ENCODE measurements around the gene RINT1. TPM values are rescaled to one million over a fixed set of nuclear protein-coding genes. Genes with fewer than 3 reads are reported as not detected.
A peak's percentile ranks its signal among the peaks of the same experiment; 100 is the strongest.

The RINT1 gene
- total RNA-seq, 1 donor from 2014 or later: 28.1 TPM

GRCh38 chr7:105581066-105581811 is 49.2 kb downstream of the RINT1 start, which contains the start of gene EFCAB10:
EFCAB10 (minus strand) TSS chr7:105581493; CDS start chr7:105581463, 30 bp downstream.
- H3K27ac Mint-ChIP-seq (ENCODE audit: unreplicated experiment): peak within 1 kb of the TSS; percentile 91
- H3K4me1 Mint-ChIP-seq (ENCODE audit: low read depth, unreplicated experiment): no peaks in the 10 kb centered on the region
- Histone ChIP-seq H3K79me2 (ENCODE audit: insufficient read depth, low read length) (no peaks in the 10 kb centered on the region), H3K9me3 (ENCODE audit: insufficient read depth, low read depth, low read length) (no peaks in the 10 kb centered on the region), H3K27ac (ENCODE audit: low read depth, low read length) (no peak within 1 kb of the TSS), H4K20me1 (ENCODE audit: insufficient read depth, low read length) (no peaks in the 10 kb centered on the region), H3K36me3 (ENCODE audit: insufficient read depth, low read length) (no peaks in the 10 kb centered on the region), H3K9ac (ENCODE audit: low read length) (peak within 1 kb of the TSS; percentile 66), H3K4me1 (ENCODE audit: insufficient read depth, low read length) (no peaks in the 10 kb centered on the region), H3K4me3 (ENCODE audit: insufficient read depth, low read depth, low read length) (peak within 1 kb of the TSS; percentile 54), H3K27me3 (ENCODE audit: insufficient read depth, low read length) (no peaks in the 10 kb centered on the region), H2AFZ (ENCODE audit: low read depth, low read length) (peak within 1 kb of the TSS; percentile 93), H3K4me2 (ENCODE audit: low read length) (peak within 1 kb of the TSS; percentile 91)
- H3K9me3 Mint-ChIP-seq (ENCODE audit: unreplicated experiment): peaks cover 13% of the 10 kb centered on the region
- H3K36me3 Mint-ChIP-seq (ENCODE audit: low read depth, unreplicated experiment): no peaks in the 10 kb centered on the region
- no peaks in the 10 kb centered on the region for H3K27me3 Mint-ChIP-seq (ENCODE audit: low read depth, unreplicated experiment)
- FAIRE-seq (no peak), DNase-seq (ENCODE audit: low read depth) (peak; percentile 36)
- H3K4me3 Mint-ChIP-seq (ENCODE audit: unreplicated experiment): peak within 1 kb of the TSS; percentile 79
- TF ChIP-seq EZH2 (IDR thresholded peaks at IDR 0.05; ENCODE audit: insufficient read depth, low read length): no peak
- no peak for TF ChIP-seq CTCF (IDR thresholded peaks at IDR 0.05; ENCODE audit: insufficient read depth, low read depth, low read length)

- H3K4me3 Mint-ChIP-seq (ENCODE audit: unreplicated experiment): no peak overlapping the region
- DNase-seq (ENCODE audit: low read depth) (no peak), FAIRE-seq (no peak)
- H3K9ac ChIP-seq (ENCODE audit: low read length): no peak overlapping the region
- H3K27me3 ChIP-seq (ENCODE audit: insufficient read depth, low read length): no peaks in the 10 kb centered on the region
- H2AFZ ChIP-seq (ENCODE audit: low read depth, low read length): no peak overlapping the region
- no peaks in the 10 kb centered on the region for H3K9me3 ChIP-seq (ENCODE audit: insufficient read depth, low read depth, low read length)
- no peak overlapping the region for H3K27ac ChIP-seq (ENCODE audit: low read depth, low read length)
- no peaks in the 10 kb centered on the region for H3K27me3 Mint-ChIP-seq (ENCODE audit: low read depth, unreplicated experiment)
- peaks cover 13% of the 10 kb centered on the region for H3K9me3 Mint-ChIP-seq (ENCODE audit: unreplicated experiment)
- no peaks in the 10 kb centered on the region for H3K4me1 ChIP-seq (ENCODE audit: insufficient read depth, low read length)
- H3K4me2 ChIP-seq (ENCODE audit: low read length): no peak overlapping the region
- no peak overlapping the region for H3K4me3 ChIP-seq (ENCODE audit: insufficient read depth, low read depth, low read length)
- H3K36me3 ChIP-seq (ENCODE audit: insufficient read depth, low read length): no peaks in the 10 kb centered on the region
- no peaks in the 10 kb centered on the region for H4K20me1 ChIP-seq (ENCODE audit: insufficient read depth, low read length)
- no peaks in the 10 kb centered on the region for H3K36me3 Mint-ChIP-seq (ENCODE audit: low read depth, unreplicated experiment)
- H3K27ac Mint-ChIP-seq (ENCODE audit: unreplicated experiment): no peak overlapping the region
- TF ChIP-seq CTCF (IDR thresholded peaks at IDR 0.05; ENCODE audit: insufficient read depth, low read depth, low read length): no peak
- TF ChIP-seq EZH2 (IDR thresholded peaks at IDR 0.05; ENCODE audit: insufficient read depth, low read length): no peak
- no peaks in the 10 kb centered on the region for H3K79me2 ChIP-seq (ENCODE audit: insufficient read depth, low read length)
- peaks cover 2% of the 10 kb centered on the region for H3K4me1 Mint-ChIP-seq (ENCODE audit: low read depth, unreplicated experiment)
These were observed 51.1 kb downstream of the RINT1 start for GRCh38 chr7:105583061-105583460.

GRCh38 chr7:105584165-105584564 is 52.2 kb downstream of the RINT1 start:
- Mint-ChIP-seq H3K9me3 (ENCODE audit: unreplicated experiment) (peaks cover 13% of the 10 kb centered on the region), H3K27me3 (ENCODE audit: low read depth, unreplicated experiment) (no peaks in the 10 kb centered on the region), H3K4me3 (ENCODE audit: unreplicated experiment) (no peak overlapping the region), H3K4me1 (ENCODE audit: low read depth, unreplicated experiment) (peaks cover 6% of the 10 kb centered on the region), H3K36me3 (ENCODE audit: low read depth, unreplicated experiment) (no peaks in the 10 kb centered on the region), H3K27ac (ENCODE audit: unreplicated experiment) (no peak overlapping the region)
- no peak for TF ChIP-seq CTCF (IDR thresholded peaks at IDR 0.05; ENCODE audit: insufficient read depth, low read depth, low read length)
- no peak for TF ChIP-seq EZH2 (IDR thresholded peaks at IDR 0.05; ENCODE audit: insufficient read depth, low read length)
- H3K4me2 ChIP-seq (ENCODE audit: low read length): no peak overlapping the region
- no peaks in the 10 kb centered on the region for H3K4me1 ChIP-seq (ENCODE audit: insufficient read depth, low read length)
- DNase-seq (ENCODE audit: low read depth): no peak
- no peaks in the 10 kb centered on the region for H3K79me2 ChIP-seq (ENCODE audit: insufficient read depth, low read length)
- FAIRE-seq: no peak
- H3K27me3 ChIP-seq (ENCODE audit: insufficient read depth, low read length): no peaks in the 10 kb centered on the region
- no peaks in the 10 kb centered on the region for H4K20me1 ChIP-seq (ENCODE audit: insufficient read depth, low read length)
- no peak overlapping the region for H3K9ac ChIP-seq (ENCODE audit: low read length)
- H3K36me3 ChIP-seq (ENCODE audit: insufficient read depth, low read length): no peaks in the 10 kb centered on the region
- no peaks in the 10 kb centered on the region for H3K9me3 ChIP-seq (ENCODE audit: insufficient read depth, low read depth, low read length)
- no peak overlapping the region for H3K27ac ChIP-seq (ENCODE audit: low read depth, low read length)
- no peak overlapping the region for H2AFZ ChIP-seq (ENCODE audit: low read depth, low read length)
- H3K4me3 ChIP-seq (ENCODE audit: insufficient read depth, low read depth, low read length): no peak overlapping the region
